DOHH2 (cell line): ENCODE data around the gene RFXANK.

Experiments used
- EZH2phosphoT487 ChIP-seq: fragments of 200-600 bp; sonication (generic); IDR thresholded peaks from 2 replicates; pipeline ENCODE4 v1.6.1; 2017; ENCODE audit warnings: borderline replicate concordance, mild to moderate bottlenecking, antibody characterized with exemption, low read length, moderate library complexity, mixed read lengths
- TF ChIP-seq, protein P1 (sequence below): fragments of 200-600 bp; sonication (generic); IDR thresholded peaks from one replicate; pipeline ENCODE4 v1.5.1; 2014; ENCODE audit warnings: antibody characterized with exemption, mild to moderate bottlenecking, low read depth, low read length; ENCODE audit not compliant: poor library complexity, severe bottlenecking

DNA sequence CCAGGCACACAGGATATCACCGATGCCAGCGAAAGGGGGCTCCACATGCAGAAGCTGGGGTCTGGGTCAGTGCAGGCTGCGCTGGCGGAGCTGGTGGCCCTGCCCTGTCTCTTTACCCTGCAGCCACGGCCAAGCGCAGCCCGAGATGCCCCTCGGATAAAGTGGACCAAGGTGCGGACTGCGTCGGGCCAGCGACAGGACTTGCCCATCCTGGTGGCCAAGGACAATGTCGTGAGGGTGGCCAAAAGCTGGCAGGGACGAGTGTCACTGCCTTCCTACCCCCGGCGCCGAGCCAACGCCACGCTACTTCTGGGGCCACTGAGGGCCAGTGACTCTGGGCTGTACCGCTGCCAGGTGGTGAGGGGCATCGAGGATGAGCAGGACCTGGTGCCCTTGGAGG is 26.9 kb downstream of the RFXANK start:
- TF ChIP-seq, protein P1, sequence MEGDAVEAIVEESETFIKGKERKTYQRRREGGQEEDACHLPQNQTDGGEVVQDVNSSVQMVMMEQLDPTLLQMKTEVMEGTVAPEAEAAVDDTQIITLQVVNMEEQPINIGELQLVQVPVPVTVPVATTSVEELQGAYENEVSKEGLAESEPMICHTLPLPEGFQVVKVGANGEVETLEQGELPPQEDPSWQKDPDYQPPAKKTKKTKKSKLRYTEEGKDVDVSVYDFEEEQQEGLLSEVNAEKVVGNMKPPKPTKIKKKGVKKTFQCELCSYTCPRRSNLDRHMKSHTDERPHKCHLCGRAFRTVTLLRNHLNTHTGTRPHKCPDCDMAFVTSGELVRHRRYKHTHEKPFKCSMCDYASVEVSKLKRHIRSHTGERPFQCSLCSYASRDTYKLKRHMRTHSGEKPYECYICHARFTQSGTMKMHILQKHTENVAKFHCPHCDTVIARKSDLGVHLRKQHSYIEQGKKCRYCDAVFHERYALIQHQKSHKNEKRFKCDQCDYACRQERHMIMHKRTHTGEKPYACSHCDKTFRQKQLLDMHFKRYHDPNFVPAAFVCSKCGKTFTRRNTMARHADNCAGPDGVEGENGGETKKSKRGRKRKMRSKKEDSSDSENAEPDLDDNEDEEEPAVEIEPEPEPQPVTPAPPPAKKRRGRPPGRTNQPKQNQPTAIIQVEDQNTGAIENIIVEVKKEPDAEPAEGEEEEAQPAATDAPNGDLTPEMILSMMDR = no peak
- no peak for TF ChIP-seq EZH2phosphoT487
